Hematopoietic multipotent progenitor cell treated with erythropoietin and hydrocortisone succinate and interleukin-3 and kit ligand, for 15 days (in vitro differentiated cells): ENCODE measurements around the gene CCDC8.
"Not testable (repeated sequence)": the region's sequence is repeated elsewhere in the genome, so short reads cannot be mapped to it uniquely, and the experiment has no call there.

Experiments used
- DNase-seq: peaks from one replicate; pipeline ENCODE4 v3.0.0-alpha.2; 2015; ENCODE audit warnings: low spot score

Gene CCDC8

GRCh38 chr19:46413262-46414031 lies at the start of gene CCDC8:
CCDC8 (minus strand) TSS chr19:46413564; CDS start chr19:46412810, 754 bp downstream.
- no peak for DNase-seq

- no peak for DNase-seq
These were observed 48.2 kb upstream of the CCDC8 start for GRCh38 chr19:46461537-46461936.

GRCh38 chr19:46460981-46461380 lies 47.6 kb upstream of the CCDC8 start:
- DNase-seq: no peak

GRCh38 chr19:46460055-46460454 lies 46.7 kb upstream of the CCDC8 start:
- no peak for DNase-seq

- DNase-seq: no peak
These were observed 43.6 kb upstream of the CCDC8 start for GRCh38 chr19:46456930-46457329.

GRCh38 chr19:46454244-46454643 lies 40.9 kb upstream of the CCDC8 start:
- no peak for DNase-seq

GRCh38 chr19:46453661-46454060 lies 40.3 kb upstream of the CCDC8 start:
- DNase-seq: no peak

- DNase-seq: no peak
These were observed 38.8 kb upstream of the CCDC8 start for GRCh38 chr19:46452186-46452585.

GRCh38 chr19:46451352-46451751 lies 38.0 kb upstream of the CCDC8 start:
- DNase-seq: no peak

GRCh38 chr19:46450737-46451136 lies 37.4 kb upstream of the CCDC8 start:
- no peak for DNase-seq

- no peak for DNase-seq
These were observed 35.9 kb upstream of the CCDC8 start for GRCh38 chr19:46449228-46449627.

GRCh38 chr19:46448601-46449000 lies 35.2 kb upstream of the CCDC8 start:
- DNase-seq: no peak

GRCh38 chr19:46447824-46448223 lies 34.5 kb upstream of the CCDC8 start:
- DNase-seq: no peak

GRCh38 chr19:46447006-46447405 lies 33.6 kb upstream of the CCDC8 start:
- DNase-seq: no peak

- DNase-seq: no peak
These were observed 32.7 kb upstream of the CCDC8 start for GRCh38 chr19:46446021-46446420.

- no peak for DNase-seq
These were observed 29.6 kb upstream of the CCDC8 start for GRCh38 chr19:46442808-46443450.

- DNase-seq: no peak
These were observed 28.5 kb upstream of the CCDC8 start for GRCh38 chr19:46441866-46442265.

GRCh38 chr19:46435689-46436088 lies 22.3 kb upstream of the CCDC8 start:
- not testable (repeated sequence) for DNase-seq

GRCh38 chr19:46435009-46435408 lies 21.6 kb upstream of the CCDC8 start:
- no peak for DNase-seq

- not testable (repeated sequence) for DNase-seq
These were observed 20.1 kb upstream of the CCDC8 start for GRCh38 chr19:46433470-46433869.

- DNase-seq: no peak
These were observed 18.5 kb upstream of the CCDC8 start for GRCh38 chr19:46431824-46432223.

GRCh38 chr19:46429999-46430398 lies 16.6 kb upstream of the CCDC8 start:
- DNase-seq: no peak

- no peak for DNase-seq
These were observed 15.1 kb upstream of the CCDC8 start, which contains the start of gene PNMA8C for GRCh38 chr19:46428239-46429135. PNMA8C (minus strand) TSS chr19:46428936; CDS start chr19:46428359, 577 bp downstream.
